HCT116 (cell line): ENCODE results near the gene HLCS. TPM values are rescaled to one million over a fixed set of nuclear protein-coding genes. Genes with fewer than 3 reads are reported as not detected.

ENCODE experiments used
- ATAC-seq: fragments of 200-7000 bp; cut with Tn5 transposase; 2 replicates; pipeline ENCODE4 v1.9.1; 2020; ENCODE audit warnings: mild to moderate bottlenecking, moderate library complexity
- BruUV-seq: library from RNA; stranded (reverse); fragments of 400-500 nt; replicated peaks from 2 replicates; lab custom pipeline; 2021; lab: Mats Ljungman, UMichigan
- CTCF ChIA-PET: fragments of 300-600 bp; sonication (Branson Sonifier 250); formaldehyde crosslinking; loops from one replicate; lab custom pipeline; 2021; ENCODE audit warnings: antibody characterized with exemption; lab: Charles Lee
- POLR2A ChIA-PET: fragments of 300-600, 350-600 bp; sonication (Branson Sonifier 250); formaldehyde crosslinking; loops from one replicate; lab custom pipeline; 2021; ENCODE audit warnings: antibody characterized with exemption; lab: Charles Lee
- RAD21 ChIA-PET, 2 experiments: fragments of 300-600 bp; sonication (Branson Sonifier 250); formaldehyde crosslinking; loops; one replicate each; lab custom pipeline; 2023; ENCODE audit warnings: low total read pairs in 2 of 2; ENCODE audit not compliant: uncharacterized antibody in 2 of 2, unreplicated experiment in 2 of 2, low non-redundant PET in 1 of 2; lab: Charles Lee
- DNase-seq: peaks from one replicate; pipeline ENCODE4 v3.0.0-alpha.2; 2010; ENCODE audit warnings: low read depth, low spot score
- H2AFZ ChIP-seq: fragments of 200-600 bp; shearing (Covaris generic), sonication (generic); 2 replicates; pipeline ENCODE4 v1.6.1; 2017; ENCODE audit warnings: low read depth, mixed run types, mixed read lengths, antibody characterized with exemption, low read length; ENCODE audit not compliant: poor library complexity, severe bottlenecking
- H3K27ac ChIP-seq: 2 replicates; pipeline ENCODE4 v1.5.1; 2012; ENCODE audit warnings: low read depth, low read length
- H3K27me3 ChIP-seq: fragments of 200-600 bp; sonication (generic); 2 replicates; pipeline ENCODE4 v1.6.1; 2016; ENCODE audit warnings: mixed run types, low read length, mixed read lengths; ENCODE audit not compliant: insufficient read depth
- H3K36me3 ChIP-seq, 2 experiments: fragments of 200-500 bp in 1 of 2; fragments of 200-600 bp in 1 of 2; sonication (Bioruptor generic) in 1 of 2; sonication (generic) in 1 of 2; 2 replicates each; pipeline versions ENCODE4 v1.5.1 to v1.6.1; 2014 to 2016; ENCODE audit warnings: low read length in 2 of 2, inconsistent platforms in 1 of 2, mixed read lengths in 1 of 2, mixed run types in 1 of 2; ENCODE audit not compliant: insufficient read depth in 2 of 2, control insufficient read depth in 1 of 2
- H3K4me1 ChIP-seq, 2 experiments: fragments of 200-600 bp in 1 of 2; sonication (generic) in 1 of 2; 2 replicates each; pipeline versions ENCODE4 v1.5.1 to v1.6.1; 2012 to 2017; ENCODE audit warnings: low read length in 2 of 2, inconsistent platforms in 1 of 2, mild to moderate bottlenecking in 1 of 2, mixed read lengths in 1 of 2, mixed run types in 1 of 2, moderate library complexity in 1 of 2; ENCODE audit not compliant: insufficient read depth in 2 of 2, control insufficient read depth in 1 of 2
- H3K4me2 ChIP-seq: fragments of 200-600 bp; sonication (generic); 2 replicates; pipeline ENCODE4 v1.6.1; 2017; ENCODE audit warnings: mixed run types, low read length, mixed read lengths
- H3K4me3 ChIP-seq, 2 experiments: fragments of 200-600 bp in 1 of 2; sonication (generic) in 1 of 2; replicated peaks in 1 of 2; 2 replicates each; pipeline ENCODE4 v1.5.1; 2011 to 2016; ENCODE audit warnings: low read length in 2 of 2, control low read depth in 1 of 2, low read depth in 1 of 2, mild to moderate bottlenecking in 1 of 2, mixed read lengths in 1 of 2, mixed run types in 1 of 2
- H3K79me2 ChIP-seq: fragments of 200-600 bp; sonication (generic); 2 replicates; pipeline ENCODE4 v1.6.1; 2017; ENCODE audit warnings: mild to moderate bottlenecking, mixed run types, low read length, moderate library complexity, mixed read lengths; ENCODE audit not compliant: insufficient read depth
- H3K9ac ChIP-seq: fragments of 200-600 bp; sonication (generic); 2 replicates; pipeline ENCODE4 v1.6.1; 2016; ENCODE audit warnings: low read length, mixed read lengths
- H3K9me2 ChIP-seq: fragments of 200-600 bp; sonication (generic), shearing (Covaris generic); 2 replicates; pipeline ENCODE4 v1.6.1; 2017; ENCODE audit warnings: mixed run types, mild to moderate bottlenecking, moderate library complexity; ENCODE audit not compliant: insufficient read depth
- H3K9me3 ChIP-seq, 2 experiments: fragments of 200-500 bp in 1 of 2; fragments of 200-600 bp in 1 of 2; sonication (Bioruptor generic) in 1 of 2; sonication (generic) in 1 of 2; 2 replicates each; pipeline ENCODE4 v1.6.1; 2014 to 2017; ENCODE audit warnings: low read length in 2 of 2, mixed read lengths in 2 of 2, inconsistent platforms in 1 of 2, low read depth in 1 of 2, mild to moderate bottlenecking in 1 of 2, mixed run types in 1 of 2, moderate library complexity in 1 of 2; ENCODE audit not compliant: control insufficient read depth in 1 of 2, insufficient read depth in 1 of 2
- H4K20me1 ChIP-seq: fragments of 200-600 bp; sonication (generic), shearing (Covaris generic); 2 replicates; pipeline ENCODE4 v1.6.1; 2017; ENCODE audit warnings: mixed run types, mild to moderate bottlenecking, moderate library complexity; ENCODE audit not compliant: insufficient read depth
- CBX3 ChIP-seq: IDR thresholded peaks from 2 replicates; pipeline ENCODE4 v1.6.1; 2012; ENCODE audit warnings: low read depth
- CEBPB ChIP-seq: IDR thresholded peaks from 2 replicates; pipeline ENCODE4 v1.6.1; 2012; ENCODE audit warnings: low read depth
- EZH2 ChIP-seq: fragments of 200-600 bp; sonication (generic); IDR thresholded peaks from 2 replicates; pipeline ENCODE4 v1.6.1; 2017; ENCODE audit warnings: antibody characterized with exemption, mixed run types
- EZH2phosphoT487 ChIP-seq: fragments of 200-600 bp; IDR thresholded peaks from 2 replicates; pipeline ENCODE4 v1.6.1; 2018; ENCODE audit warnings: antibody characterized with exemption, borderline replicate concordance
- POLR2AphosphoS5 ChIP-seq: IDR thresholded peaks from 2 replicates; pipeline ENCODE4 v1.6.1; 2011; ENCODE audit warnings: mild to moderate bottlenecking, low read depth, low read length, moderate library complexity
- SRF ChIP-seq: IDR thresholded peaks from 2 replicates; pipeline ENCODE4 v1.6.1; 2012; ENCODE audit warnings: low read depth
- TCF7L2 ChIP-seq: IDR thresholded peaks from 2 replicates; pipeline ENCODE4 v1.7.0; 2011; ENCODE audit warnings: borderline replicate concordance, inconsistent platforms; ENCODE audit not compliant: insufficient read depth, insufficient read length; ENCODE audit errors: extremely low read depth
- YY1 ChIP-seq: IDR thresholded peaks from 2 replicates; pipeline ENCODE4 v1.6.1; 2011; ENCODE audit warnings: low read length, low read depth, moderate library complexity, mild to moderate bottlenecking; ENCODE audit not compliant: insufficient replicate concordance; ENCODE audit errors: extremely low read depth
- intact Hi-C: fragments of 100-400 bp; cut with micrococcal nuclease; formaldehyde crosslinking; loops from 2 replicates; pipeline ENCODE4 v1.10.0; 2022
- total RNA-seq: library from RNA; stranded (reverse); gene quantifications from one replicate; pipeline ENCODE4 v1.2.1, GENCODE V29; 2021; ENCODE audit not compliant: unreplicated experiment

HLCS gene
- total RNA-seq, 1 experiment from 2014 or later = 18.5 TPM

DNA sequence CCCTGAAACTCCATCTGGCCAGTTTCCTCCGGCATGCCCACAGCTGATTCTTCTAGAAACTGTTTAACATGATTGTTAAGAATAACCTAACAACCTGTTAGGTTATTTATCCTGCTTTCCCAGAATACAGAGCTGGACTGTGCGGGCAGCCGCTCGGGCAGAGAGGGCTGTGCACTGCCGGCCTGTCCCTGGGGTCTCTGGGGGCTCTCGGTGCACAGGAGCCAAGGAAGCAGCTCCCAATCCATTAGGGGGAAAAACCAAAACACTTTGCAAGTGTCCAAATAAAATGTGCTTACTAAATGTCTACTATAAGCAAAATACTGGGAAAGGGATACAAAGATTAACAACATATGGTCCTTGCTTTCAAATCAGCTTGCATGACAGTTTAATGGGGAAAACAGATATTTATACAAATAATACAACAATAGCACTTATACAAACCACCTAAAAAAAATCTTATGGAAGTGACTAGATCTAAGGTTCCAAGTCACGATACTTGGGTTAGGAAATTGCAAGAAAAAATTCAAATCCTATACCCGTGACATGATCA lies 50.7 kb downstream of the HLCS start (continued):
- TF ChIP-seq CEBPB = no peak
- no peak for TF ChIP-seq POLR2AphosphoS5
- no peak for TF ChIP-seq TCF7L2
- no peak for TF ChIP-seq YY1
- no peak for TF ChIP-seq CBX3
- no peak for TF ChIP-seq EZH2

DNA sequence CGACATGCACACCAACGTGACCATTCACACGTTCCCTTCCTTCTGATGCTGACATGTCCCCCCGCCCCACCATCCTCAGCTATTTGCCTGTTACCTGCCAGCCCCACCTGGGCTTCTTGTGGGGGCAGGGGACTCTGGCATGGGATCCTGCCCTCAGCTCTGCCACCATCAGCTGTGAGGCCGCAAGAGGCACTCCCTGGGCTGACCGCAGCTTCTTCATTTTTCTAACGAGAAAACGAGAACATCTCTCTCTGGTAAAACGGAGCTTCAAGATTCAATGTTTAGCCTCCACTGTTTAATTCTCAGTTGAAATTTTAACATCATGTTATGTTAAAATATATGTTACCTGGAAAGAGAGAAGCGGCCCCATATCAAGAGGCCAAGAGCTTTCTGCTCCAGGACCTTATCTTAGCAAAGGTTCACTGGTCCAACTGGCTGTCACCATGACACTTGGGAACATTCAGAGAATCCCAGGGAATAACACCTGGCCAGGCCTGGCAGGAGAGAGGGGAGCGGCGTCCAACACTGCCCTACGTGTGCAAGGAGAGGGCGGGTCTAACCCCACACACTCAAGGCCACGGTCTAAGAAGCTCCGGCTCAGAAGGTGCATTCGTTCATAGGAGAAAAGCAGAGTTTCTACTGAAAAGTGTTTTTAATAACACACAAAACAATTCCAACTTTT lies 51.3 kb downstream of the HLCS start:
- DNase-seq = no peak
- no peaks in the 10 kb centered on the region for H3K36me3 ChIP-seq
- H3K9me2 ChIP-seq = no peaks in the 10 kb centered on the region
- no peak overlapping the region for H2AFZ ChIP-seq
- no peak for TF ChIP-seq EZH2phosphoT487
- TF ChIP-seq EZH2 = no peak
- TF ChIP-seq CBX3 = no peak
- no peak for TF ChIP-seq SRF
- CTCF ChIA-PET = interaction anchor here (0.8 kb wide), 1 partner anchor 285 kb away, joined by 3 read pairs; no protein-coding TSS in a partner anchor
- H3K27me3 ChIP-seq = no peaks in the 10 kb centered on the region
- no peak overlapping the region for H3K27ac ChIP-seq
- H3K79me2 ChIP-seq = no peaks in the 10 kb centered on the region
- BruUV-seq = no TSS peak
- H3K4me1 ChIP-seq = peaks cover 0 to 11% of the 10 kb centered on the region in 2 experiments; a peak in 3 of 4 replicates
- RAD21 ChIA-PET = no interaction called here
- H3K4me2 ChIP-seq = no peak overlapping the region
- H4K20me1 ChIP-seq = no peaks in the 10 kb centered on the region
- ATAC-seq = no peak
- H3K9ac ChIP-seq = no peak overlapping the region
- H3K9me3 ChIP-seq = no peaks in the 10 kb centered on the region
- POLR2A ChIA-PET = no interaction called here
- no peak overlapping the region for H3K4me3 ChIP-seq
- intact Hi-C loops = no loop called here
